Hepatocyte (in vitro differentiated cells): ENCODE data around the gene APBA2. TPM values are rescaled to one million over a fixed set of nuclear protein-coding genes. Genes with fewer than 3 reads are reported as not detected.

ENCODE experiments used
- DNase-seq: peaks from one replicate; pipeline ENCODE4 v3.0.0-alpha.2; 2016; ENCODE audit warnings: low spot score
- H2AFZ ChIP-seq: fragments of 200-600 bp; sonication (generic); 2 replicates; pipeline ENCODE4 v1.6.0; 2016; ENCODE audit warnings: antibody characterized with exemption, mild to moderate bottlenecking
- H3K27ac ChIP-seq: fragments of 200-600 bp; sonication (generic); 2 replicates; pipeline ENCODE4 v1.5.1; 2016; ENCODE audit warnings: mild to moderate bottlenecking
- H3K27me3 ChIP-seq: fragments of 200-600 bp; sonication (generic); 2 replicates; pipeline ENCODE4 v1.6.1; 2016
- H3K36me3 ChIP-seq: fragments of 200-600 bp; sonication (generic); replicated peaks from 2 replicates; pipeline ENCODE4 v1.5.1; 2016; ENCODE audit warnings: low read depth; ENCODE audit not compliant: insufficient read depth
- H3K4me1 ChIP-seq: fragments of 200-600 bp; sonication (generic); 2 replicates; pipeline ENCODE4 v1.5.1; 2016; ENCODE audit warnings: mild to moderate bottlenecking, moderate library complexity; ENCODE audit not compliant: insufficient read depth
- H3K4me2 ChIP-seq: fragments of 200-600 bp; sonication (generic); 2 replicates; pipeline ENCODE4 v1.6.0; 2016
- H3K4me3 ChIP-seq: fragments of 200-600 bp; sonication (generic); 2 replicates; pipeline ENCODE4 v1.5.1; 2016; ENCODE audit warnings: mild to moderate bottlenecking
- H3K79me2 ChIP-seq: fragments of 200-600 bp; sonication (generic); 2 replicates; pipeline ENCODE4 v1.6.0; 2017; ENCODE audit warnings: mild to moderate bottlenecking
- H3K9me2 ChIP-seq: fragments of 200-600 bp; sonication (generic); replicated peaks from 2 replicates; pipeline ENCODE4 v1.6.0; 2017; ENCODE audit warnings: mild to moderate bottlenecking; ENCODE audit not compliant: insufficient read depth
- H3K9me3 ChIP-seq: fragments of 200-600 bp; sonication (generic); 2 replicates; pipeline ENCODE4 v1.5.1; 2016; ENCODE audit warnings: low read depth, mild to moderate bottlenecking
- H4K20me1 ChIP-seq: fragments of 200-600 bp; sonication (generic); 2 replicates; pipeline ENCODE4 v1.6.0; 2016; ENCODE audit warnings: mild to moderate bottlenecking; ENCODE audit not compliant: insufficient read depth, poor library complexity, severe bottlenecking
- CTCF ChIP-seq: fragments of 200-600 bp; sonication (generic); IDR thresholded peaks from 2 replicates; pipeline ENCODE4 v1.5.1; 2016; ENCODE audit warnings: antibody characterized with exemption, mild to moderate bottlenecking; ENCODE audit not compliant: poor library complexity
- EZH2 ChIP-seq: fragments of 200-600 bp; sonication (generic); IDR thresholded peaks from 2 replicates; pipeline ENCODE4 v1.6.1; 2016; ENCODE audit warnings: antibody characterized with exemption, mild to moderate bottlenecking, borderline replicate concordance
- EZH2phosphoT487 ChIP-seq: fragments of 200-600 bp; sonication (generic); IDR thresholded peaks from one replicate; pipeline ENCODE4 v1.6.1; 2018; ENCODE audit warnings: antibody characterized with exemption, mild to moderate bottlenecking, low read depth, moderate library complexity; ENCODE audit not compliant: unreplicated experiment, severe bottlenecking
- WGBS: methylation state at CpG from one replicate; pipeline ENCODE4 v1.1.6; 2016; ENCODE audit warnings: low lambda C conversion rate; ENCODE audit errors: missing lambda C conversion rate; 5-methylcytosine and 5-hydroxymethylcytosine counted together
- polyA plus RNA-seq: library from polyadenylated mRNA; unstranded; fragments of >200 nt; fragmentation: Nextera tagmentation; extraction: Ambion mirVana; gene quantifications from 2 replicates; pipeline ENCODE4 v1.2.1, GENCODE V29; 2016
- total RNA-seq: library from RNA; depleted of rRNA; stranded (reverse); fragments of >200 nt; gene quantifications from 2 replicates; pipeline ENCODE4 v1.2.3, GENCODE V29; 2014

The APBA2 gene
- total and polyA plus RNA-seq, 2 experiments from 2014 or later, result 8.4 to 10.1 TPM

- no peaks in the 10 kb centered on the region for H4K20me1 ChIP-seq
- H2AFZ ChIP-seq, result no peak overlapping the region
- WGBS, result 93% methylated on average over 5 of the region's 5 CpGs
- no peaks in the 10 kb centered on the region for H3K27me3 ChIP-seq
- H3K4me3 ChIP-seq, result no peak overlapping the region
- no peak for DNase-seq
- H3K79me2 ChIP-seq, result no peaks in the 10 kb centered on the region
- H3K9me3 ChIP-seq, result no peaks in the 10 kb centered on the region
- no peaks in the 10 kb centered on the region for H3K36me3 ChIP-seq
- H3K9me2 ChIP-seq, result no peaks in the 10 kb centered on the region
- no peak overlapping the region for H3K4me2 ChIP-seq
- peaks cover 1% of the 10 kb centered on the region for H3K4me1 ChIP-seq
- TF ChIP-seq CTCF, result no peak
- TF ChIP-seq EZH2, result no peak
- no peak for TF ChIP-seq EZH2phosphoT487
- no peak overlapping the region for H3K27ac ChIP-seq
These were observed 224.4 kb downstream of the APBA2 start for GRCh38 chr15:29110176-29110575.

GRCh38 chr15:29110733-29111132 is 225.0 kb downstream of the APBA2 start:
- Histone ChIP-seq H3K27me3 (no peaks in the 10 kb centered on the region), H4K20me1 (no peaks in the 10 kb centered on the region), H3K36me3 (no peaks in the 10 kb centered on the region), H2AFZ (no peak overlapping the region), H3K79me2 (no peaks in the 10 kb centered on the region), H3K9me3 (no peaks in the 10 kb centered on the region), H3K4me1 (peaks cover 7% of the 10 kb centered on the region), H3K4me2 (no peak overlapping the region), H3K4me3 (no peak overlapping the region), H3K27ac (no peak overlapping the region), H3K9me2 (no peaks in the 10 kb centered on the region)
- TF ChIP-seq CTCF (no peak), EZH2 (no peak), EZH2phosphoT487 (no peak)
- DNase-seq, result no peak
- 93% methylated on average over 9 of the region's 9 CpGs for WGBS

GRCh38 chr15:29111705-29112281 is 226.0 kb downstream of the APBA2 start:
- Histone ChIP-seq H3K4me1 (peaks cover 10% of the 10 kb centered on the region), H3K9me3 (no peaks in the 10 kb centered on the region), H3K4me2 (no peak overlapping the region), H2AFZ (no peak overlapping the region), H3K36me3 (no peaks in the 10 kb centered on the region), H3K4me3 (no peak overlapping the region), H3K9me2 (no peaks in the 10 kb centered on the region), H3K27me3 (no peaks in the 10 kb centered on the region), H3K27ac (no peak overlapping the region), H4K20me1 (no peaks in the 10 kb centered on the region), H3K79me2 (no peaks in the 10 kb centered on the region)
- no peak for DNase-seq
- TF ChIP-seq EZH2, result no peak
- no peak for TF ChIP-seq CTCF
- no peak for TF ChIP-seq EZH2phosphoT487
- 93% methylated on average over 13 of the region's 13 CpGs for WGBS
